Stimulated activated CD4-positive, alpha-beta T cell treated with anti-CD3 and anti-CD28 coated beads, Interleukin-12 subunit alpha, Interleukin-12 subunit beta, amount 100 ng/mL, for 4 hours (primary cell): ENCODE results near the gene CST8.
A peak's percentile ranks its signal among the peaks of the same experiment; 100 is the strongest.

Experiments
- DNase-seq: peaks from one replicate; pipeline ENCODE4 v3.0.0-alpha.2; 2020

CST8 gene

DNA sequence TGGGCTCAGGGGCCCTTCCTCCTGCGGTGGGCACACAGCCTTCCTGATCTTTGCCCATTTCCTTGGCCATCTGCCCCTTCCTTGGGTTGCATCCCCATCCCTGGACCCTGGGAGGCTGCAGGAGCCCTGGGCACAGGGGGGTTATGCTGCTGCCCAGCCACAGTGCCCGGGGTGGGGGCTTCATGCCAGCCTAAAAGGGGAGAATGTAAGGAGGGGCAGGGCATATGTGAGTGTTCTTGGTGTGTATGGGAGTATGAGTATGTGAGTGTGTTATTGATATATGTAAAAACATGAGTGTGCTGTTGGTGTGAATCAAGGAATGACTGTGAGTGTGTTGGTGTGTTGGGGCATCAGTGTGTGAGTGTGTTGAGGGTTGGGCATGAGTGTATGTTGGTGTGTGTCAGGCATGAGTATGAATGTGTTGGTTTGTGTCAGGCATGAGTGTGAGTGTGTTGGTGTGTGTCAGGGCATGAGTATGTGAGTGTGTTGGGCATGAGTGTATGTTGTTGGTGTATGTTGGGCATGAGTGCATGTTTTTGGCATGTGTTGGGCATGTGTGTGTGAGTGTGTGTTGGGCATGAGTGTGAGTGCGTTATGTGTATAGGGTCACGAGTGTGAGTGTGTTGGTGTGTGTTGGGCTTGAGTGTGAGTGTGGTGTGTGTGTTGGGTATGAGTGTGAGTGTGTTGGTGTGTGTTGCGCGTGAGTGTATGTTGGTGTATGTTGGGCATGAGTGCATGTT, 14.7 kb upstream of the CST8 start:
- no peak for DNase-seq

GRCh38 chr20:23477223-23477622, 13.7 kb upstream of the CST8 start:
- no peak for DNase-seq

DNA sequence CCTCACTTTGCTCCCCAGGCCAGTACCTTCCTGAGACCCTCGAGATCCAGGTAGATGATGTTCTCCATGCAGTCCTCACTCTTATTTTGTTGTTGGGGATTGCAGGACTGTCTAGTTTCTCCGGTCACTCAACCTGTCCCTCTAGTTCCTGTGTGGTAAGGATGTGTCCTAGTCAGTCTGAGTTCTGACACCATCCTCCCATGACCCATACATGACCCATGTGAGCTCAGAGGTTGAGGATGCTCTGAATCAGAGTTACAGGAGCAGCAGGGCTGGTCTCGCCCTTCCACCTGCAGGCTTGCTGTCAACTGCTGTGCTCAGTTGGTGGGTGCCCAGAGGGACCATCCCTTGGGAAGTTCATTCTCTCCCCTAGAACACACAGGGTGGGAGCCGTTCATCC, 11.9 kb upstream of the CST8 start:
- no peak for DNase-seq

DNA sequence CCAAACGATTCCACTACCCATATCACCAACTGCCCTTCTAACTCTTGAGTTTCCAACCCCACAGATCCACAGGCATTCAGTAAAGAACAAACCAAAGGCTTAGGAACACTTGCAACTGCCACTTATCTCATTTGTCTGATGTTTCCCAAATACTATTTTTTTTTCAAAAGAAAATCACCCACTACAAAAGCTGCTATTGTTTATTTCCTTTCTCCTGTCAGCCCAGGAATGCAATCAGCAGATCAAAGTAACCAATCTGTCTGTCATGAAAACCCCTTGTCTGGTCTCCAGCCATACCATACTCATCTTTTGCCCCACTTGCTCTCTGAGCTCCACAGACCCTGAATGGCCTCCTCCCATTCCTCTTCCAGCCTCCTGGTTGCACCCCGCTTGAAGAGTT, 8.8 kb upstream of the CST8 start:
- no peak for DNase-seq

DNA sequence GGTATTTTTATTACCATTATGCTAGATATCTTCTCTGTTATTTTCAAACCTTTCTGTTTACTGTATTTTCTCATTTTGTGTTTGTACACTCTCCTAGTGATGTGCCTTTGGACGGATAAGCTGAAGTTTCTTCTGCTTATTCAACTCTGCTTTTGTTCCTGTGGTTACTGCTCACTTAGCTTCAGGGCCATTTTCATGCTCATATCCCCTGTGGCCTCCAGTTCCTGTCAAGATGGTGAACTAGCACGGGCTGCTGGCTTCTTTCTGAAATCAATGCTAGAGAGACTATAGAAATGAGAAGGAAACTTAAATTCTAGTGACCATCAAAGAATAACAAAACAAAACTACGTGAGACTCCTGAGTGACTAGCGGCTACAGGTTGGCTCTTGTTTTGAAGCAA, 6.8 kb upstream of the CST8 start:
- DNase-seq = no peak

GRCh38 chr20:23488470-23488869, 2.4 kb upstream of the CST8 start:
- DNase-seq = no peak

DNA sequence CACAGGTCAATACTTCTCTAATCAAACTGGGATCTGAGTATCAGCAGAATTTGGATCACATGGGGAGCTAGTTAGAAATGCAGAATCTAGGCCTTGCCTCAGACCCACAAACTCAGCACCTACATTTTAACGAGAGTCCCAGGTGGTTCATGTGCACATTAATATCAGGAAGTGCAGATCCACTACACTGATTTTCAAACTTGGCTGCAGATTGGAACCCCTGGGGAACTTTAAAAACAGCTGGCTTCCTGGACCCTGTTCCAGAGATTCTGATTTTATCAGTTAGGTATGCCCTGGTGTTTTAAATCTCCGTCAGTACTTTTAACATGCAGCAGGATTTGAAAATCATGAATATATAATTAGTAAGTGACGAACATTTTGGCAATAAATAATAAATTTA, 1.9 kb upstream of the CST8 start:
- no peak for DNase-seq

DNA sequence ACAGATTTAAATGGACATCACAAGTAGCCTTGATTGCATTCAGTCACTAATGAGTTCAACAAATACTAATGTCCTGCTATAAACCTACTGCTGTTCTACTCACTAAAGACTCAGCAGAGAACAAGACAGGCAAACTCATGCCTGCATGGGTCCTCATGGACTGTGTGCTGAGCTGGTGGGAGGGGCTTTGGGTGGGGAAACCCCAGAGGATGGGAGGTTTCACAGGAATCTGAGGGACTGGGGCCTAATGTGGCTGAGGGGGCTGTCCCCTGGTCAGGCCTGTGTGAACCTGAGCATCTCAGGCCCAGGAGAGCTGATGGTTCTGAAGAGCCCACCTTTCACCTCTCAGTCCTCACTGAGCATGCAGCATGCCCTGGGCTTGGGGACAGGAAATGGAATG, 1.4 kb downstream of the CST8 start:
- peak; percentile 6 for DNase-seq

- DNase-seq = no peak
Measured at GRCh38 chr20:23493172-23493772, 2.4 kb downstream of the CST8 start.

DNA sequence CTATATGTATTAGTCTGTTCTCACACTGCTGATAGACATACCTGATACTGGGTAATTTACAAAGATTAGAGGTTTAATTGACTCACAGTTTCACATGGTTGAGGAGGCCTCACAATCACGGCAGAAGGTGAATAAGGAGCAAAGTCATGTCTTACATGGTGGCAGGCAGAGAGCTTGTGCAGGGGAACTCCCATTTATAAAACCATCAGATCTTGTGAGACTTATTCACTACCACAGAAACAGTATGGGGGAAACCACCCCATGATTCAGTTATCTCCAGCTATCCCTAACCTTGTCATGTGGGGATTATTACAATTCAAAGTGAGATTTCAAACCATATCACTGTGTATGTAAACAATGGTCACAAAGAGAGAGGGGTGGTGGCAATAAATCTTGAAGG, 6.6 kb downstream of the CST8 start:
- DNase-seq = no peak

DNA sequence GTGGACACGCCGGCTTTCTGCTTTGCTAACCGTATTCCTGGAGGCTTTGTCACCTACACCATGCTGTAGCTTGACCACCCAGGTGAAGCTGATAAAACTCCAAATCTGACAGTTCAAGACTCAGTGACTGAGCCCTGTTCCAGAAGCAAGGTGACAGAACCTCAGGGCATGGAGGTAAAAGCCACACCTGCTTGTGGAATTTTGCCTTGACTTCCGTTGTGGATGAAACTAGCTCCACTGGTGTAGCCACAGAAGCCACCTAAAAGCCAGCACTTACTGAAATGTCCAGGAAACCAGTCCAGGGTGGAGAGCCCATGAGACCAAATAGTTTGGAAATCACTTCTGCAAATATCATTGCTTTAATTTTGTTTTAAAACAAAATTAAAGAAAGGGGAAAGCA, 11.0 kb downstream of the CST8 start:
- DNase-seq = no peak

DNA sequence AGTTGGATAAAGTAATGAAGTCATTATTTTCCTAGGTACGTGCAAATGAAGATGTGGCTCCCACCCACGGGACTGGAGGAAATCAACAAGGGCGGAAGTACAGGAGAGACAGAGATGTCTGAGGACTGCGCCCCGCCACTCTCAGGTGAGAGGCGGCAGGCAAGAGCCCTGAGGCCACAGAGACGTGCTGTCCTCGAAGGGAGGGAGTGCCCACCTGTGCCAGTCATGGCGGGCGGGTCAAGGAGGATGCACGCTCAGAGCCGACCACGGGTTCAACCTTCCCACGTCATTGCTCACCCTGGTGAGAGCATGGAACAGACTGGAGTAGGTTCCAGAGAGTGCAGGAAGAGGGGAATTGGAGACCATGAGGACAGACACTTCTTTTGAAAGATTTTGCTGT, 12.7 kb downstream of the CST8 start:
- DNase-seq = no peak

DNA sequence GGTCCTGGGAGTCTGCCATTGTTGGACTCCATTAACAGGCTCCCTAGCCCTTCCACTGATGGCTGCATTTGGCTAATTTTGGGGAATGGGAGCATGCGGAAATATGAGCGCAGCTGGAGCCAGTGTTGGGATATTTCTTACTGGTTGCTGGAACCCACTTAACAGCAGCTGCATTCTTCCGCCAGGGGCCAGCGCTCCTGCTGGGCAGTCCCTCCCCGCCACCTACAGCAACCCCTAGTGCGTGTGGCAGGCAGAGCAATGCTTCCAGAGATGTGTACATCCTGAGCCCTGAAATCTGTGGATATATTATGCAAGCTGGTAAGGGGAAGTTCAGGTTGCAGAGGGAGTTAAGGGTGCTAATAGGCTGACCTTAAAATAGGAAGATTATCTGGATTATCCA, 16.4 kb downstream of the CST8 start:
- DNase-seq = no peak

DNA sequence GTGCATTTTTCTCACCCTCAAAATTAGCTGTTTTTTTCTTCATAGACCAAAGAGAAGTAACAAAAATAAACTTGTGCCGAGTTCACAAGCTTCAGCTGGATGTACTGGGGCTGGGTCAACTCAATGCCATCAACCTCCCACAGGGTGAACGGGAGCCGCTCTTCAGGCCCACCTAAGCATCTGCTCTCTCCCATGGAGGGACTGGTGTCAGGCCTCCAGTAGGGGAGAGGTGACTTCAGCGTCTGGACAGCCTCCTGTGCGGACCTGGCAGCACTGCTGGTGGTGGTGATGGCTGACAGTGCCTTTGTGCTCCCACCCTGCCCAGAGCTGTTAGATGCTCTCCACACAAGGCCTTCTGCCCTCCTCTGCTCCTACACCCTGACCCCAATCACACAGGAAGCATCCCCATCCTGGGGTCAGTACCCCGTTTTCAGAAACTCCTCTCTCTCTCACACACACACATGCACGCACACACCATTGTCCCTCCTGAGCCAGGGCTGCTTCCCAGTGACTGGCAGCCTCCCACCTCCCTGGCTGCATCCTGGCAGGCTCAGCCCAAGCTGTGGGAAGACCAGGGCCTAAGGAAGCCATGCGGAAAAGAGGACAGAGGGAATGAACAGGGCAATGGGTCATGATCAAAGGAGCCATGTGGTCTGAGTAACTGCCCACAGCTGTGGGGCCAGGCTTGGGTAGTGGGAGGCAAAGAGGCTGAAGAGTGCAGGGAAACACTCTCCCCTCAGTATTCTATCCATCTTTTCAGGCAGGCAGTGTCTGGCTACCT, 17.7 kb downstream of the CST8 start:
- no peak for DNase-seq

GRCh38 chr20:23509247-23509913, 18.5 kb downstream of the CST8 start:
- no peak for DNase-seq

GRCh38 chr20:23510000-23510590, 19.2 kb downstream of the CST8 start:
- no peak for DNase-seq

- DNase-seq = no peak
Measured at GRCh38 chr20:23513164-23513563, 22.2 kb downstream of the CST8 start.

DNA sequence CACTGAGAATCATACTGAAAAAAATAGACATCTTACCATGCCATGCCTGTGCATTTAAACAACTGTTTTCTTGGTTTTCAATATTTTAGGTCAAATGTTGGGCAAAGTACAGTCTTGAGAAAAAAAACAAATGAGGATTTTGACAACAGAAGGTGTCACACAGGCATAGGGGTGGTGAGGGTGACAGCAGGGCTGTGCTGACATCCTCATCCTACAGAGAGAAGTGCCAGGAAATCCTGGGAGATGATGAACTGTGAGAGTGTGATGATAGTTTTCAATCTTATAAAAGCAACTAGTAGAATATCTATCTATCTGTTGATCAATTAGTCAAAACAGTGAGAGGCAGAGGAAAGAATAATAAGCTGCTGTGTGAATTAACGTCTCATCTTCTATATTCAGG, 23.9 kb downstream of the CST8 start:
- no peak for DNase-seq

- DNase-seq = no peak
Measured at GRCh38 chr20:23515250-23515939, 24.5 kb downstream of the CST8 start.

DNA sequence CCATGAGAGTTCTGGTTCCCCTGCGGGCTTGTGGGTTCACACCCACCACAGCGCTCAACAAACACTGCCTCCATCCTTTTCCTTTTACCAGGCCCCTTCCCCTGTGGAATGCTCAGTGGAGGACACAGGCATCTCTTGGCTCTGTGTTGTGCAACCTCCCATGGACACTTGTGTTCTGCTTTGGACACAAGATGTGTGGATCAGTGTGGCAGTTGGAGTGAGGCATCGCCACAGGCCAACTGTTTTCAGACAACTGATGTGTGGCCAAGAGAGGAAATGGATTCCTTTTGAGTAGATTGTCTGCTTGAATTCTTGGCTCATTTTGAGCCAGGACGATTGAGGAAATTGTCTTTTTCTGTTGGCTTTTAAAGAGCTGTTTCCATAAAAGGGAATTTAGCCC, 26.8 kb downstream of the CST8 start:
- DNase-seq = no peak

DNA sequence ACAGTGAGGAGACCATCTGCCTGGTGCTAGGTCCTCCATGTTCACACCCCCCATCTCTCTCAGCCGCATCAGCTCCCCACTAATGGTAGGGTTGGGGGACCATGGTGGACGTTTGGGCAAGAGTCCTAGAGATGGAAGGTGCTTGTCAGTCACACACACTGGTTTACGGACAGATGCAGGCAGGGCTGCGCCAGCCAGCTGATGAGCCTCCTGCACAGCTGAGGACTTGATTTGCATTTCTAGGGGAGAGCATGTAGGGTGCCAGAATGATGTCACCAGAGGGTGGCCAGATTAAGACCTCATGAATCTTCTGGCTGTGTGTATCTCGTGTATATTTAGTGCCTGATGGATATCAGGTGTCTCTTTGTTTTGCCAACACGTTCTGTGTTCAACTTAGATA, 28.6 kb downstream of the CST8 start:
- no peak for DNase-seq

- DNase-seq = no peak
Measured at GRCh38 chr20:23520185-23520584, 29.3 kb downstream of the CST8 start.

DNA sequence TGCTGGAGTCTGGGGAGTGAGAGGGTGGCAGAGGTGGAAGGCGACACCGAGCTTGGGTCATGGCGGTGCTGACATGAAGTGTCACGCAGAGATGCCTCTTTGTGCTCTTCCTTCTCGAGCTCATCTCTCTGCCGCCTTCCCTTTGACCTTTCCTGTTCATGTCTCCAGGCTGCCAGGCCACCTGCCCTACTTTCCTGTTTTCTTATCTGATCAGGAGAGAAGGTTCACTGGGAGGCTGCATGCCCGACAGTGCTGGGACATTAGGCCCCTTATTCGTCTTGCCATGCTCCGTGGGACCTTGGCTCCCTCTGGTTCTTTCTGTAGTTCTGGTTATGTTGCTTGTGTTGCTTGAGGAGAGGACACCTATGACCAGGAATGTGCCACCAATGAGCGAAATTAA, 33.2 kb downstream of the CST8 start:
- no peak for DNase-seq
